ENCODE measurements around the gene APLP2. TPM values are rescaled to one million over a fixed set of nuclear protein-coding genes. Genes with fewer than 3 reads are reported as not detected.

APLP2 gene
- total RNA-seq, 4 donors from 2014 or later, result 226 to 376 (median 262) TPM

DNA sequence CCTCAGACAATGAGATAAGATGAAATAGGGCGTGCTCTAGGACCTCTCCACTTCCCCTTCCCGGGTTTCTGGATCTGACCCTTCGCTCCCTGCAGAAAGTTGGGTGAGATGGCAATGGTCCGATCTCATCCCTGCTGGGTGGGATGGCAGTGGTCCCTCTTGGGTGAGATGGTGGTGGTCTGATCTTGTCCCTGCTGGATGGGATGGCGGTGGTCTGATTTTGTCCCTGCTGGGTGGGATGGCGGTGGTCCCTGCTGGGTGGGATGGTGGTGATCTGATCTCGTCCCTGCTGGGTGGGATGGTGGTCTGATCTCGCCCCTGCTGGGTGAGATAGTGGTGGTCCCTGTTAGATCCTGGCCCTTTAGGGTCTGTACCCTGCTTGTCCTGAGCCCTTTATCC is 111.2 kb downstream of the APLP2 start:
- no peaks in the 10 kb centered on the region for H3K4me1 ChIP-seq
- H3K27ac ChIP-seq, result no peak overlapping the region
- DNase-seq, result no peak
- no peaks in the 10 kb centered on the region for H3K27me3 ChIP-seq
- no peak overlapping the region for H3K4me3 ChIP-seq
- no peak for TF ChIP-seq POLR2A (IDR thresholded peaks at IDR 0.05)
- no peaks in the 10 kb centered on the region for H3K36me3 ChIP-seq
- intact Hi-C loops (cut with DNase I; ENCODE audit: low total_unique reads), result no loop called here
- H3K9me3 ChIP-seq, result no peaks in the 10 kb centered on the region

DNA sequence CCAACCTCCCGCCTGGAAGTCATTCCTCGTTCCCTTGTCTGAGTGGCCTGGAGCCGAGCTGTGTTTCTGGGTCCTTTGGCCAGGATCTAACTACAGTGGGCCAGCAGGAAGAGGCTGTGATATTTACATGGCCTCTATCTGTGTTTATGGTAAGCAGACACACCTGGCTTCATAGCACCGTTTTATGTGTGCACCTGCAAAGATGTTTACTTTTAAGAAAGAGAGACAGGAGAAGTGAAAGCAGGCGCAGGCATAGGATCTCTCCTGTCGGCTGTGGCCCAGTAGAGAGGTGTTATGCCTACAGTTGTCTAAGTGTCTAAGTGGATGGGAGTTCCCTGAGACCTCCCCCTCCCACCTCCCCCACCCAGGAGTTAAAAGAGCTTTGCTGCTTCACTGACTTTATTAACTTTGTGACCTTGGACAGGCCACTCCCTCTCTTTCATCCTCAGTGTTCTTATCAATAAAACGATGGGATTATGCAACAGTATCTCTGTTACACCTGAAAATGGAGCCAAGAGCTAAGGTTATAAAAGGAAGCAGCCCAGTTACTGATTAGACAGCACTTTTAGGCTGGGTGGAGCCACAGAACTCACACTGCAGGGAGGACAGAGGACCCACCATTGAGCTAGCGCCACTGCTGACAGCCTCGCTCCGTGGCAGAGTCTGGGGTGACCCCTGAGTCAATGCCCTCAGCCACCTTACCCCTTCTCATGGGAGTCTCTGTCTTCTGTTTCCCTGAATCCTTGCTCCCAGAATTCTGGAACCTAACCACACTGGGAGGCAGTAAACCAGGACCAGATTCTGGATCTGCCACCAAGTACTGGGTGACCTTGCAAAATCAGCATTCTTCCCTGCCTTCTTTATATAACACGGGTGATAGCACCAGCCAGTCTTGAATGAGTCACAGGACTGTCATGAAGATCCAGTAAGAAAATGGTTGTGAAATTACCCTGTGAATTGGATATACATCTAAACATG is 111.9 kb downstream of the APLP2 start:
- H3K9me3 ChIP-seq, result no peaks in the 10 kb centered on the region
- H3K27me3 ChIP-seq, result no peaks in the 10 kb centered on the region
- intact Hi-C loops (cut with DNase I; ENCODE audit: low total_unique reads), result no loop called here
- H3K4me1 ChIP-seq, result no peaks in the 10 kb centered on the region
- TF ChIP-seq POLR2A (IDR thresholded peaks at IDR 0.05), result no peak
- TF ChIP-seq, protein P1, sequence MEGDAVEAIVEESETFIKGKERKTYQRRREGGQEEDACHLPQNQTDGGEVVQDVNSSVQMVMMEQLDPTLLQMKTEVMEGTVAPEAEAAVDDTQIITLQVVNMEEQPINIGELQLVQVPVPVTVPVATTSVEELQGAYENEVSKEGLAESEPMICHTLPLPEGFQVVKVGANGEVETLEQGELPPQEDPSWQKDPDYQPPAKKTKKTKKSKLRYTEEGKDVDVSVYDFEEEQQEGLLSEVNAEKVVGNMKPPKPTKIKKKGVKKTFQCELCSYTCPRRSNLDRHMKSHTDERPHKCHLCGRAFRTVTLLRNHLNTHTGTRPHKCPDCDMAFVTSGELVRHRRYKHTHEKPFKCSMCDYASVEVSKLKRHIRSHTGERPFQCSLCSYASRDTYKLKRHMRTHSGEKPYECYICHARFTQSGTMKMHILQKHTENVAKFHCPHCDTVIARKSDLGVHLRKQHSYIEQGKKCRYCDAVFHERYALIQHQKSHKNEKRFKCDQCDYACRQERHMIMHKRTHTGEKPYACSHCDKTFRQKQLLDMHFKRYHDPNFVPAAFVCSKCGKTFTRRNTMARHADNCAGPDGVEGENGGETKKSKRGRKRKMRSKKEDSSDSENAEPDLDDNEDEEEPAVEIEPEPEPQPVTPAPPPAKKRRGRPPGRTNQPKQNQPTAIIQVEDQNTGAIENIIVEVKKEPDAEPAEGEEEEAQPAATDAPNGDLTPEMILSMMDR (IDR thresholded peaks at IDR 0.05), result no peak
- H3K36me3 ChIP-seq, result no peaks in the 10 kb centered on the region
- no peak overlapping the region for H3K4me3 ChIP-seq
- no peak overlapping the region for H3K27ac ChIP-seq
- DNase-seq, result no peak

DNA sequence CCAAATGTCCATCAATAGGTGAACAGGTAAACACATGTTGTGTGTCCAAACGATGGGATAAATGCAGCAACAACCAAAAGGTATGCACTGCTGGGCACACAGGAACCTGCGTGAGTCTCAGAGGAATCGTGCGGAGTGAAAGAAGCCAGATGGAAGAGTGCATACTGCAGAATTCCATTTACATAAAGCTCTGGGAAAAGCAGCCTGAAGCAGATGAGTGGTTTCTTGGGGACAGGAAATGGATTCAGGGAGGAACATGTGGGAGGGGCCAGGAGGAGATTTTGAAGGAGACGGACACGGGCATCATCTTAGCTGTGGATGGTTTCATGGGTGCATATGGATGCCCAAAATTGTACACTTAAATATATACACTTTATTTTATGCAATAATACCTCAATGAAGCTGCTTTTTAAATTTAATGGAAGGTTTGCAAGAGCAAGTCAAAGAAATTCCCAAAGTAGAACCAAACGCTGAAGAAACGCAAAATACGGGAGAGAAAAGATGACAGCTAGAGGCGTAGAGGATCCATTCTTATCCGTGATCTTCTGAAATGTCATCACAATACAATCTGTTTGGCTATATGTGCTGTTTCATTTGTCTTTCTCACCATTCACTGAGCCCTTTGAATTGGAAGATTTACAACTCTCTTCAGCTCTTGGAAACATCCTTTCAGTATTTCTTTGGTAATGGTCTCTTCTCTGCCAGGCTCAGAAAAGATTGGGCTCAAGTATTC is 114.3 kb downstream of the APLP2 start:
- no peak for DNase-seq
- no peaks in the 10 kb centered on the region for H3K36me3 ChIP-seq
- no peak overlapping the region for H3K4me3 ChIP-seq
- no peak overlapping the region for H3K27ac ChIP-seq
- H3K27me3 ChIP-seq, result no peaks in the 10 kb centered on the region
- intact Hi-C loops (cut with DNase I; ENCODE audit: low total_unique reads), result no loop called here
- H3K9me3 ChIP-seq, result no peaks in the 10 kb centered on the region
- TF ChIP-seq POLR2A (IDR thresholded peaks at IDR 0.05), result no peak
- TF ChIP-seq, protein P1 (IDR thresholded peaks at IDR 0.05), result no peak
- H3K4me1 ChIP-seq, result no peaks in the 10 kb centered on the region

DNA sequence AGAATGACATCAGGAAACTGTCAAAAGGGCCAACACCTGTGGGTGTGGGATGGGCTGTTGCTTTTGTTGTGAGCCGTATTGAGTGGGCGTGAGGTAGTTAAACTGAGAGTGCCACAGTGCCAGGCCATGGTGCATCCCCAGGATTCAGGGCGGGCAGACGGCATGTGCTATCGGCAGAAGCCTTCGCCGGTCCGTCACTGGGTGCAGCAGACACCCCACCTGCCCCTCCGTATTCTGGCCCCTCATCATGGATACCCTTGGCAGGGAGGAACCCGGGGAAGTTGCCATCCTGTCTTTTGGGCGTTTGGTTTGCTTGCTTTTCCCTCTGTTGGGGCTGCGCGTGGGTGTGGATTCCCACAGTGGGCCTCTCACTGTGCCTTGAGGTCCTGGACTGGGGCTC is 117.4 kb downstream of the APLP2 start:
- no peaks in the 10 kb centered on the region for H3K4me1 ChIP-seq
- no peak for TF ChIP-seq POLR2A (IDR thresholded peaks at IDR 0.05)
- TF ChIP-seq, protein P1 (IDR thresholded peaks at IDR 0.05), result no peak
- no peak for DNase-seq
- H3K36me3 ChIP-seq, result no peaks in the 10 kb centered on the region
- no peak overlapping the region for H3K27ac ChIP-seq
- no peak overlapping the region for H3K4me3 ChIP-seq
- H3K9me3 ChIP-seq, result no peaks in the 10 kb centered on the region
- intact Hi-C loops (cut with DNase I; ENCODE audit: low total_unique reads), result no loop called here
- no peaks in the 10 kb centered on the region for H3K27me3 ChIP-seq

GRCh38 chr11:130188047-130188446 is 118.4 kb downstream of the APLP2 start:
- intact Hi-C loops (cut with DNase I; ENCODE audit: low total_unique reads), result no loop called here
- Histone ChIP-seq H3K36me3 (no peaks in the 10 kb centered on the region), H3K4me1 (no peaks in the 10 kb centered on the region), H3K27ac (no peak overlapping the region), H3K9me3 (no peaks in the 10 kb centered on the region), H3K4me3 (no peak overlapping the region), H3K27me3 (no peaks in the 10 kb centered on the region)
- no peak for TF ChIP-seq POLR2A (IDR thresholded peaks at IDR 0.05)
- TF ChIP-seq, protein P1 (IDR thresholded peaks at IDR 0.05), result no peak
- no peak for DNase-seq
